ENCODE results near the gene CCSER1. TPM values are rescaled to one million over a fixed set of nuclear protein-coding genes. Genes with fewer than 3 reads are reported as not detected.

CCSER1 gene
- total and polyA plus RNA-seq, 2 experiments from 2014 or later: 5.2 to 23.4 TPM

DNA sequence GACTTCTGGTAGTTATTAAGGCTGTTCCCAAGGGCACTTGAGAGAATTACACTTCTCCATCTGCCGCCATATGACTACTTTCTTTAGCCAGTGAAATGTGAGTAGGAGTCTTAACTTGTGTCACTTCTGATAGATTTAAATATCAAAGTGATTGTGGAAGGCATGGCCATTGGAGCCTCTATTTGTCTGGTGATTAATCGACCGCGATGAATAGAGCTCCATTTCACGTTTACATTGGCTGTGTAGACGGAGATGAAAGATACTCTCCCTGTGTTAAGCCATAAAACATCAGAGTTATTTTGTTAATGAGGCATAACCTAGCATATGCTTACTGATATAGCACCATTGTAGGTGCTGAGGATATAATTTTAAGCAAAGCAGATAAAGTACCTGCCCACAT lies 852.4 kb downstream of the CCSER1 start:
- Histone ChIP-seq H3K4me3 (no peak overlapping the region), H3K4me2 (no peak overlapping the region), H3K27me3 (no peaks in the 10 kb centered on the region), H3K79me2 (no peaks in the 10 kb centered on the region), H3K9me2 (replicated peaks; ENCODE audit: insufficient read depth) (no peaks in the 10 kb centered on the region), H3K9me3 (ENCODE audit: low read depth) (no peaks in the 10 kb centered on the region), H2AFZ (no peak overlapping the region), H3K4me1 (ENCODE audit: insufficient read depth) (no peaks in the 10 kb centered on the region), H4K20me1 (ENCODE audit: insufficient read depth, poor library complexity, severe bottlenecking) (no peaks in the 10 kb centered on the region), H3K27ac (no peak overlapping the region), H3K36me3 (replicated peaks; ENCODE audit: insufficient read depth, low read depth) (no peaks in the 10 kb centered on the region)
- WGBS (ENCODE audit: low lambda C conversion rate, missing lambda C conversion rate): 93% methylated on average over 6 of the region's 6 CpGs
- TF ChIP-seq EZH2phosphoT487 (IDR thresholded peaks at IDR 0.05; ENCODE audit: low read depth, severe bottlenecking, unreplicated experiment) (no peak), EZH2 (IDR thresholded peaks at IDR 0.05; ENCODE audit: borderline replicate concordance) (no peak)
- DNase-seq (ENCODE audit: low spot score): no peak

DNA sequence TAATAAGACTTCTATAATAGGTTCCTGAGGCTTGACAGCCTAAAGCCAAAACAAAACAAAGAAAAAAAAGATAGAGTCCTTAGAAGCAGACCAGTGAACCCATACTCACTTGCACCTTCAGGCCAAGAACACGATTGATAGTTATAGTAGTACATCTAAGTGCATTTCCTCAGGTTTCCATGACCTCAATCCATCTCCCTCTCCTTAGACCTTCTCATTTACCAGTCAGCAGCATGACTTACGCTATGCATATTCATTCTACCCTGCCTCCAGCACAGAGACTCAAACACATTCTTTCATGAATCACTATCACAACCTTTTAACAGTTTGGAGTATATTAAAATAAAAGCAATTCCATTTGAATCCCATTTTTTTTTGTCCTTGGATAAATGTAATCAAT lies 855.6 kb downstream of the CCSER1 start:
- TF ChIP-seq EZH2 (IDR thresholded peaks at IDR 0.05; ENCODE audit: borderline replicate concordance) (no peak), EZH2phosphoT487 (IDR thresholded peaks at IDR 0.05; ENCODE audit: low read depth, severe bottlenecking, unreplicated experiment) (no peak)
- TF ChIP-seq, protein P1, sequence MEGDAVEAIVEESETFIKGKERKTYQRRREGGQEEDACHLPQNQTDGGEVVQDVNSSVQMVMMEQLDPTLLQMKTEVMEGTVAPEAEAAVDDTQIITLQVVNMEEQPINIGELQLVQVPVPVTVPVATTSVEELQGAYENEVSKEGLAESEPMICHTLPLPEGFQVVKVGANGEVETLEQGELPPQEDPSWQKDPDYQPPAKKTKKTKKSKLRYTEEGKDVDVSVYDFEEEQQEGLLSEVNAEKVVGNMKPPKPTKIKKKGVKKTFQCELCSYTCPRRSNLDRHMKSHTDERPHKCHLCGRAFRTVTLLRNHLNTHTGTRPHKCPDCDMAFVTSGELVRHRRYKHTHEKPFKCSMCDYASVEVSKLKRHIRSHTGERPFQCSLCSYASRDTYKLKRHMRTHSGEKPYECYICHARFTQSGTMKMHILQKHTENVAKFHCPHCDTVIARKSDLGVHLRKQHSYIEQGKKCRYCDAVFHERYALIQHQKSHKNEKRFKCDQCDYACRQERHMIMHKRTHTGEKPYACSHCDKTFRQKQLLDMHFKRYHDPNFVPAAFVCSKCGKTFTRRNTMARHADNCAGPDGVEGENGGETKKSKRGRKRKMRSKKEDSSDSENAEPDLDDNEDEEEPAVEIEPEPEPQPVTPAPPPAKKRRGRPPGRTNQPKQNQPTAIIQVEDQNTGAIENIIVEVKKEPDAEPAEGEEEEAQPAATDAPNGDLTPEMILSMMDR (IDR thresholded peaks at IDR 0.05; ENCODE audit: poor library complexity): no peak
- H4K20me1 ChIP-seq (ENCODE audit: insufficient read depth, poor library complexity, severe bottlenecking): no peaks in the 10 kb centered on the region
- WGBS (ENCODE audit: low lambda C conversion rate, missing lambda C conversion rate): 95% methylated on average over 2 of the region's 2 CpGs
- H3K79me2 ChIP-seq: no peaks in the 10 kb centered on the region
- no peak overlapping the region for H3K4me3 ChIP-seq
- no peaks in the 10 kb centered on the region for H3K4me1 ChIP-seq (ENCODE audit: insufficient read depth)
- H3K4me2 ChIP-seq: no peak overlapping the region
- H3K9me2 ChIP-seq (replicated peaks; ENCODE audit: insufficient read depth): no peaks in the 10 kb centered on the region
- no peak overlapping the region for H2AFZ ChIP-seq
- H3K36me3 ChIP-seq (replicated peaks; ENCODE audit: insufficient read depth, low read depth): no peaks in the 10 kb centered on the region
- H3K9me3 ChIP-seq (ENCODE audit: low read depth): no peaks in the 10 kb centered on the region
- no peak overlapping the region for H3K27ac ChIP-seq
- DNase-seq (ENCODE audit: low spot score): no peak
- H3K27me3 ChIP-seq: no peaks in the 10 kb centered on the region

DNA sequence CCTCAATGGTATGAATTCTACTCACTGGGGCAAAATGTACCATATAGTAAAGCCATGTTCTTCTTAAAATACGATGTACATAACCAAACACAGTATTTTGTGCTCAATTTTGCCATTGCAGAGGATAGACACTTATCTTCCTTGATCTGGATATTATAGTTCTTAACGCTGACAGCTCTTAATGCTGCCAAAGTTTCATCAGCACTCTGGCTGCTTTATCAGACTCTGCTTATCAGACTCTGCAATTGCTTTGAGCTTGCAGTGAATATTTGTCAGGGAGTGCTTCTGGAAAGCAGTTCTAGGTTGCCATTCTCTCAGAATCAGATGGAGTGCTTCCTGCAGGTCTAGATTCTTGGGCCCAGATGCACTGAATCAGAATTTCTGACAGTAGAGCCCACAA lies 863.1 kb downstream of the CCSER1 start:
- no peaks in the 10 kb centered on the region for H3K36me3 ChIP-seq (replicated peaks; ENCODE audit: insufficient read depth, low read depth)
- no peak overlapping the region for H3K4me3 ChIP-seq
- H4K20me1 ChIP-seq (ENCODE audit: insufficient read depth, poor library complexity, severe bottlenecking): no peaks in the 10 kb centered on the region
- no peak for DNase-seq (ENCODE audit: low spot score)
- H3K4me2 ChIP-seq: no peak overlapping the region
- no peak overlapping the region for H3K27ac ChIP-seq
- TF ChIP-seq EZH2phosphoT487 (IDR thresholded peaks at IDR 0.05; ENCODE audit: low read depth, severe bottlenecking, unreplicated experiment): no peak
- TF ChIP-seq, protein P1 (IDR thresholded peaks at IDR 0.05; ENCODE audit: poor library complexity): no peak
- TF ChIP-seq EZH2 (IDR thresholded peaks at IDR 0.05; ENCODE audit: borderline replicate concordance): no peak
- H3K9me3 ChIP-seq (ENCODE audit: low read depth): no peaks in the 10 kb centered on the region
- H3K79me2 ChIP-seq: no peaks in the 10 kb centered on the region
- peaks cover 3% of the 10 kb centered on the region for H3K4me1 ChIP-seq (ENCODE audit: insufficient read depth)
- no peaks in the 10 kb centered on the region for H3K9me2 ChIP-seq (replicated peaks; ENCODE audit: insufficient read depth)
- no peak overlapping the region for H2AFZ ChIP-seq
- no peaks in the 10 kb centered on the region for H3K27me3 ChIP-seq
- WGBS (ENCODE audit: low lambda C conversion rate, missing lambda C conversion rate): 39% methylated on average over 2 of the region's 2 CpGs

DNA sequence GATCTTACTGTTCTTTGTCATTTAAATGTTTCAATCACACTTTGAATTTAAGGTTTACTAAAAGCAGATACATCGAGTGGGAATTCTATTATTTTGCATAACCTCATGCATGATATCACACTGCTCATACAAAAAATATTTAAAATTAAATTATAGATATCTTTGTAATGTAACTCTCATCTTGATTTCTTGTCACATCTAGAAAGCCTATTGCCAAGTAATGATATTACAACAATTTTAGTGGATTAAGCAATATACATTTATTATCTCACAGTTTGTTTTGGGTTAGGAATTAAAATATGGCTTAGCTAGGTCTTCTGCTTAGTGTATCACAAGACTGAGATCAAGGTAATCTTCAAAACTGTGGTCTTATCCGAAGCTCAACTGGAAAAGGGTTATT lies 865.0 kb downstream of the CCSER1 start:
- no peak overlapping the region for H3K4me2 ChIP-seq
- no peak overlapping the region for H3K27ac ChIP-seq
- no peak for DNase-seq (ENCODE audit: low spot score)
- H3K27me3 ChIP-seq: no peaks in the 10 kb centered on the region
- WGBS (ENCODE audit: low lambda C conversion rate, missing lambda C conversion rate): 86% methylated on average over 2 of the region's 2 CpGs
- H3K9me3 ChIP-seq (ENCODE audit: low read depth): no peaks in the 10 kb centered on the region
- no peaks in the 10 kb centered on the region for H3K79me2 ChIP-seq
- TF ChIP-seq EZH2phosphoT487 (IDR thresholded peaks at IDR 0.05; ENCODE audit: low read depth, severe bottlenecking, unreplicated experiment): no peak
- TF ChIP-seq, protein P1 (IDR thresholded peaks at IDR 0.05; ENCODE audit: poor library complexity): no peak
- no peak for TF ChIP-seq EZH2 (IDR thresholded peaks at IDR 0.05; ENCODE audit: borderline replicate concordance)
- no peaks in the 10 kb centered on the region for H3K9me2 ChIP-seq (replicated peaks; ENCODE audit: insufficient read depth)
- H3K36me3 ChIP-seq (replicated peaks; ENCODE audit: insufficient read depth, low read depth): no peaks in the 10 kb centered on the region
- no peaks in the 10 kb centered on the region for H4K20me1 ChIP-seq (ENCODE audit: insufficient read depth, poor library complexity, severe bottlenecking)
- H3K4me1 ChIP-seq (ENCODE audit: insufficient read depth): peaks cover 3% of the 10 kb centered on the region
- no peak overlapping the region for H2AFZ ChIP-seq
- H3K4me3 ChIP-seq: no peak overlapping the region

All from hepatocyte (in vitro differentiated cells).